Cortex of kidney (tissue), 1 donor: ENCODE measurements around the gene PHC2.
"Not testable (repeated sequence)": the region's sequence is repeated elsewhere in the genome, so short reads cannot be mapped to it uniquely, and the experiment has no call there.

Experiments used
- DNase-seq: peaks from one replicate; lab custom pipeline; 2025; lab: John Stamatoyannopoulos, UW

PHC2 gene

DNA sequence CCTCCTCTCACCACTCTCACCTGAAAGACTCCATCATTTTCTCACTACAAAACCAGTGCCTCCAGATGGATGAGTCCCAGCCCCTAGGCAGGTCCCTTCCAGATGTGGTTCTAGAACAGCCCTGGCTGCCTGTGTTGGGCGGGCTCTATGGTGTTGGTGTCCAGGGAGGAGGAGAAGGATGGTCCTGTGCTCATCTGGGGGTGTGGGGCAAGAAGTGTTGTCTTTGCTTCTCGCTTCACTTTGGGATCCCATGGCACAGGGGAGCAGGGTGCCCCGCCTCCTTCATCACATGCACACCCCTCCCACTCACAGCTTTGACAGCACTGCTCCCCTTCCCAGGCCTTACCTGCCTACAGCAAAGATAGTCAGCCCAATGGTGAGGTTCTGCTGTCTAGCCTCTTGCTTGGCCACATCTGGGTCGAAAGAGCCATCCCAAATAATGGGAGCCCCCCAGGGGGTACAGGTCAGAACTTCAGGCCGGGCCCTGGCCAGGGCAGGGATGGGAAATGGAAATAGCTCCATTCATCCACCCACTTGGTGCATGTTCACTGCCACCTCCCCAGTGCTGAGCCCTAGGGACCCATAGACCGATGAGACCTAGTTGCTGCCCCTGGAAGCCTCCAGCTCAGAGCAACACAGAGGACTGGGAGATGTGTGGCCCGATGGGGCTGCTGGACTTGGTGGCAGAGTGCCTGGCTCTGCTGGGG lies 119.0 kb downstream of the PHC2 start:
- no peak for DNase-seq

DNA sequence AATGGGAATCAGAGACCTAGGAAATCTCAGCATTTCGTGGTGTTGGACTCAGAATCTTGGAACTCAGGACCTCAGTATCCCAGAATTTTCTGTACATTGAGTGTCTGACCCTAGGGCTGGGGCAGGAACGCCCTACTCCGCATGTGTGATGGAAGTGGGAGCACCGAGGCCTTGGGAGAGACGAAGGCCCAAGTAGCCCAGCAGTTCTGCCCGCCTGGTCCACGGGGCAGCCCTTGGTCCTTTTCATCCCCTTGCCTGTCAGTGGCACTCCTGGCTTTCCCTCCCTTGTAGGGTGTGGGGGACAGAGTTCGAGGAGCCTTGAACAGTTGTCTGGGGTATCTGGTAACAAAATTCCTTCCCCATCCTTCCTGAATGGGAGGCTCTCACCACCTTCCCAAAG lies 120.2 kb downstream of the PHC2 start:
- no peak for DNase-seq

GRCh38 chr1:33309351-33309750 lies 121.5 kb downstream of the PHC2 start:
- DNase-seq, result not testable (repeated sequence)

DNA sequence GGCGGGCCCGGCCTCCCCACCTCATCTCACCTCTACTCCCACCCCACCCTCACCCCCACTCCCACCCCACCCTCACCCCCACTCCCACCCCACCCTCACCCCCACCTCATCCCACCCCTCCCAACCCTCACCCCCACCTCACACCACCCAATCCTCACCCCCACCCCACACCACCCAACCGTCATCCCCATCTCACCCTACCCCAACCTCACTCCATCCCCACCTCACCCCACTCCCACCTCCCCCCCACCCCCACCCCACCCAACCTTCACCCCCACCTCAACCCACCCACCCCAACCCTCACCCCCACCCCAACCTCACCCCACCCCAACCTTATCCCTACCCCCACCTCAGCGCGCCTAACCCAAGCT lies 123.4 kb downstream of the PHC2 start:
- DNase-seq, result no peak

DNA sequence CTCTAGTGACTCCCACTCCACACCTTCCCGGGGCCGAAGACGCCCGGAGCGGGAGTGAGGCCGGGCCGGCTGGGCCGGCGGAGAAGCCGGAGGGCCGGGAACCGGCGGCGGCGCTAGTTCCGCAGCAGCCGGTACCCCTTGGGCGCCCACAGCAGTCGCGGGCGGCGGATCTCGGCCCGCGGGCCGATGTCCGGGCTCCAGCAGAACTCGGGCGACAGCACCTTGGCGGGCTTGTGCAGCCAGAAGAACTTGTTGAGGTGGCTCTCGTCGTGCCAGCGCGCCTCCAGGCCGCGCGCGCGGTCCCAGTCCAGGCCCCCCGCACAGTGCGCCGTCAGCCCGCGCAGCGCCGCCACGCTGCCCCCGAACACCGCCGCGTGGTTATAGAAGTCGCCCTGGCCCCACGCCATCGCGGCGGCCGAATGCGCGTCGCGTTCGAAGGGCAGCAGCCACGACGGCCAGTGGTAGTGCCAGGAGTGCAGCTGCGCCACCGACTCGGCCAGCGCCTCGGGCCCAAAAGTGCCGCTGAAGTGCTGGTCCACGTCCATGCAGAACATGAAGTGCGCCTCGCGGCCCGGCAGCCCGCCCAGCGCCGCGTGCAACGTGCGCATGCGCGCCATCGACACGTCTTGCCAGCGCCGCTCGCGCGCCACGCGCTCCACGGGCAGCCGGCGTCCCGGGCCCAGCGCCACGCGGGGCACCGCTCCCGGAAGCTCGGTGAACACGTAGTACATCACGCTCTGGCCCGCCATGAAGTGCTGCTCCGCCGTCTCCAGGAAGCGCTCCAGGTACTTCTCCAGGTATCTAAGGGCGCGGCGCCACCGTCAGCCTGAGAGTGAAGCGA lies 124.0 kb downstream of the PHC2 start:
- no peak for DNase-seq

GRCh38 chr1:33305816-33306652 lies 124.9 kb downstream of the PHC2 start:
- DNase-seq, result no peak

- no peak for DNase-seq
These were observed 125.9 kb downstream of the PHC2 start for GRCh38 chr1:33305016-33305415.

GRCh38 chr1:33302325-33302724 lies 128.6 kb downstream of the PHC2 start:
- no peak for DNase-seq

DNA sequence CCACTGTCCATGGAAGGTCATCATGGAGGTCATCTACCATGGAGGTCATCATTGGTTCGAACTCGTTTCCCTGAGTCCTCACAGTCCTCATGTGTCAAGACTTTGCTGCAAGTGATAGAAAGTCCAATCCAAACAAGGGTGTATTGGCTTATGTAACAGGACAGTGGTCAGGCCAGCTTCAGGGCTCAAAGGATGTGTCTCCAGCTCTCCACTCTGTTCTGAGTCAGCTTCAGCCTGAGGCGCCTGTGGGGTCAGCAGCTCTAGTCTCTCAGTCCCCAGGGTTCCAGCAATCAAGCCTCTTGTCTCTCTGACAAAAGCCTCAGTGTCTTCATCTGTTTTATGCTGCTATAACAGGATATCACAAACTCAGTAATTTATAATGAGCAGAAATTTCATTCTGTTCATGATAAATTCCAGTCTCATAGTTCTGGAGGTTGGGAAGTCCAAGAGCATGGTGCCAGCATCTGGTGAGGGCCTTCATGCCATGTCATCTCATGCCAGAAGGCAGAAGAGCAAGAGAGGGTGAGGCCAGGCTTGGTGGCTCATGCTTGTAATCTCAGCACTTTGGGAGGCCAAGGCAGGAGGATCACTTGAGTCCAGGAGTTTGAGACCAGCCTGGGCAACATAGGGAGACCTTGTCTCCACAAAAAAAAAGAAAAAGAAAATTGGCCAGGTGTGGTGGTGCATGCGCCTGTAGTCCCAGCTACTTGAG lies 129.5 kb downstream of the PHC2 start:
- DNase-seq, result no peak

GRCh38 chr1:33300673-33301072 lies 130.2 kb downstream of the PHC2 start:
- no peak for DNase-seq

DNA sequence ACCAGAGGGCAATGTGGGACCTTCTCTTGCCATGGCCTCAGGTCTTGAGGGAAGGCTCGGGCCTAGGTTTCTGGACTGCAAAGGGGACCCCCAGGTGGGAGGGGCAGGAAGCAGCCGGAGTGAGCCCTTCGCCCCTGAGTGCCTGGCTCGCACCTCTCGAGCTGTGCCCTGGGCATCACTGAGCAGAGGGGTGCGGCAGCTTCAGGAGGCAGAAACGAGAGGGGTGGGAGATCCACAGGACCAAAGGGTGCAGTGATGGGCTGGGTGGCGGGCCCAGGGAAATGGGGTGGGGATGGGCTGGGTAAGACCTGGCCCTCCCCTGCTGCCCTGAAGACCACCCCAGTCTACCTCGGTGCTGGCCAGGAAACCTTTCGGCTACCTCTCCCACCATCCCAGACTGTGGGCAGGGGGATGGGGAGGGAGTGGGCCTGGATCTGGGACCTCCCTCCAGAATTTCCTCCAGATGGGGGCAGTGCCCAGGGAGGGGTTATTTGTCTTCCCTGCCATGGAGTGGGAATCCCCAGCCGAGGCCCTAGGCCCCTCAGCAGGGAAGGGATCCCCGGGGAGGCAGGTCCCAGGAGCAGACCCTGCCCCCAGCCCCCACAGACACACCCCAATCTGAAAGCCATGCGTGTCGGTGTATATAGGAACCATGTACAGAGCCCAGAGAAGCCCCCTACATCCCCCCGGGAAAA lies 131.3 kb downstream of the PHC2 start:
- DNase-seq, result no peak

GRCh38 chr1:33298623-33299277 lies 132.1 kb downstream of the PHC2 start:
- no peak for DNase-seq

DNA sequence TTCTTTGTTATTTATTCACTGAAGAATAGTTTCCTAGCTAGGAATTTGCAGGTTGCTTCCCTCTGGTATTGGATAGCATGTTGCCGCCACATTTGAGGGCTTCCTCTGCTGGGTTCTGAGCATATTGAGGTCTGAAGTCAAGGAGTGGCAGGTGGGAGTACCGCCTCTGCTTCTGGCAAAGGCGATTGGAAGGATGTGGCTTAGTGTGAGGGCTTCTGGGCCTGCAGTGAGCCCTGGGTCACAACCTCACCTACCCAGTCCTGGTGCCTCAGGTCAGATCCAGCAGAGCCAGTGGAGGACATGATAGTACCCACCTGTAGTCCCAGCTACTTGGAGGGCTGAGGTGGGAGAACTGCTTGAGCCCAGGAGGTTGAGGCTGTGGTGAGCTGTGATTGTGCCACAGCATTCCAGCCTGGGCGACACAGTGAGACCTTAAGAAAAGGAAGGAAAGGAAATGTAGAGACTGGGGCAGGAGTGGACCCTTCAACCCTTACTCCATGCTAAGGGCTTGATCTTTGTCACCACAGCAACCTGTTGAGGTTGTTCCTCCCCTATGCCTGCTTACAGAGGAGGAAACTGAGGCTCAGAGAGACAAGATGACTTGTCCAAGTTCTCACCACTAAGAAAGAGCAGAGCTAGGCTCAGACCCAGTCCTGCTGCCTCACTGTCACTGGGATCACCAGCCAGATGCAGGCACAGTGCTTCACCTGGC lies 132.8 kb downstream of the PHC2 start:
- no peak for DNase-seq

GRCh38 chr1:33296824-33297223 lies 134.1 kb downstream of the PHC2 start:
- DNase-seq, result no peak

GRCh38 chr1:33296082-33296458 lies 134.8 kb downstream of the PHC2 start:
- DNase-seq, result no peak

DNA sequence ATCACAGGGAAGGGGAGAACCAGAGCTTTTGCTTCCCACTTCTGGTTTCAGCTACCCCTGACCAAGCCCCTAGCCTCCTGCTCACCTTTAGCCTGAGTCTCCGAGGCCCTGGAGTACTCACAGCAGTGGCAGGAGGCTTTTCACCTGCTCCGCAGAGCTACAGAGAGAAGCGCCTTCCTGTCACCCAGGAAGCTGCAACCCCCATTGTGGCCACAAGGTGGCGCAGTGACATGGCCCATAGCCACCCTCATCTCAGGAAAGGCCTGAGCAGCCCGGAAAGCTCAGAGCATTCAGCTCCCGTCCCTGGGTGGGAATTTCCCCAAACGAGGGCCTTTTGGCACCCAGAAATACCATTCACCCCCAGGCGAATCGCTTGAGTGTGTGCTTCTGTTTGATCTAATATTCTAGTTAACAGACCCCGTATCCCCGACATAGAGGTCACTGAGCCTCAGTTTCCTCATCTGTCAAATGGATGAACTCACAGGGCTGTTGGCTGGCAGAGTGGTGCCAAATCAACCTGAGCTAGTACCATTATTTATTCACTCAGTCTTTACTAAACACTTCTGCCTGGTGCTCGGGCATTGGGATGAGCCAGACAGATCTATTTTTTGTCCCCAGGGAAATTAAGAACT lies 135.3 kb downstream of the PHC2 start:
- no peak for DNase-seq

DNA sequence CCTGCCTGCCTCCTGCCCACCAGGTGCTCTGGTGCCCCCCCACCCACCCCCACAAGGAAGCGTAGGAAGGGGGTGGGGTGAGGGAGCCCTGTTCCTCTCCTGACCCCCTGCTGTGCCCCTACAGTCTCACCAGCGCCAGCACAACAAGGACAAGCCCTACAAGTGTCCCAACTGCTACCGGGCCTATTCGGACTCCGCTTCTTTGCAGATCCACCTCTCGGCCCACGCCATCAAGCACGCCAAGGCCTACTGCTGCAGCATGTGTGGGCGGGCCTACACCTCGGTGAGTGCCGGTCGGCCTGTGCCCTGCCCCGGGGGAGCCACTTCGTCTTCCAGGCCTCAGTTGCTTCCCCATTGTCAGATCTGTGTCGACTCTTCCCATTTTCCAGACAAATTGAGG lies 135.9 kb downstream of the PHC2 start:
- DNase-seq, result no peak

DNA sequence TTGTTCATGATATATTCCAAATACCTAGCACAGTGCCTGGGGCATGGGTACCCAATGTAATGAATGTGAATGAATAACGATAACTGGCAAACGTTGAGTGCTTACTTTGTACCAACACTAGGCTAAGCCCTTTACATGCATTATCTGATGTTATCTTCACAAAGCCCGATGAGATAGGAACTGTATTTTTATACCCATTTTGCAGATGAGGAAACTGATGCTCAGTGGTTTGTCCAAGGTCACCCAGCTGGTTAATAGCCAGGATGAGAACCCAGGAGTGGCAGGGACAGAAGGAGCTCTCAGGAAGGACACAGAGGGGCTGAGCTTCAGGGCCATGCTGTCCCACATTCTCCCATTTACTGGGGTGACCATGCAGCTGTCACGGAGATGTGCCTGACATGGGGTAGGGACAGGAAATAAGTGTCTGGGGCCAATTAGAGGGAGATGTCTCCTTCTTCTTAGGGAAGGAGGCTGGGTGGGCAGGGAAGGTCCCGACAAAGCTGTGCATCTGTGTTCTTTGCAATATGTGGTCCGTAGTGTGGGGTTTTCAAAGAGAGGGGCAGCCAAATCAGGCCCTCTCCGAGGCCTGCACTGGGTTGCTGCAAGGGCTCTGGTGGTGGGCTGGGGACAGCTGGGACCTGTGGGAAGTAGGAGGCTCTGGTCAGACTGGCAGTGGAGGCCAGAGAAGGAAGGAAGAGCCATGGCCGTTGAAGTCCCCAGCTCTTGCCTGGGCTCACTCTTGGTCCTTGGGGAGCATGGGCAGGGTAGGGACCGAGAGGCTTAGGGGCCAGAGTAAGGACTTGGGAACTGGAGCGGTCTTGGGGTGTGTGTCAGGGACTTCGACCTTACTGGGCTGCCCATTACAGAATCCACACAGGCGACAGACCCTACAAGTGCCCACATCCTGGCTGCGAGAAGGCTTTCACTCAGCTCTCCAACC lies 136.6 kb downstream of the PHC2 start:
- DNase-seq, result no peak
